Gastrocnemius medialis (tissue), 4 donors: ENCODE results near the gene AUNIP.

Experiments used
- CTCF ChIP-seq, 5 experiments: fragments of 450-650 bp in 3 of 5; fragments of 200-600 bp in 2 of 5; sonication (generic) in 2 of 5; IDR thresholded peaks in 4 of 5; conservative IDR thresholded peaks in 1 of 5; 1 replicate in 4 of 5; 2 replicates in 1 of 5; pipeline ENCODE4 v1.5.1; 2016 to 2019; ENCODE audit warnings: antibody characterized with exemption in 5 of 5, mild to moderate bottlenecking in 3 of 5, moderate library complexity in 3 of 5
- POLR2A ChIP-seq, 2 donors: fragments of 450-650 bp; IDR thresholded peaks; one replicate each; pipeline ENCODE4 v1.6.1; 2017; ENCODE audit warnings: antibody characterized with exemption in 2 of 2, mild to moderate bottlenecking in 2 of 2, moderate library complexity in 2 of 2

- TF ChIP-seq CTCF (IDR thresholded peaks at IDR 0.05 in 4 of 5, conservative IDR thresholded peaks at IDR 0.05 in 1 of 5) (no peak), POLR2A (IDR thresholded peaks at IDR 0.05) (no peak)
These were observed 48.3 kb upstream of the AUNIP start for GRCh38 chr1:25907601-25908000.
